VCaP (cell line): ENCODE measurements around the gene MACF1.

ENCODE experiments used
- H3K27ac ChIP-seq: fragments of 450-650 bp; 2 replicates; pipeline ENCODE4 v1.5.1; 2017
- CTCF ChIP-seq: fragments of 450-650 bp; conservative IDR thresholded peaks from 2 replicates; pipeline ENCODE4 v1.5.1; 2017; ENCODE audit warnings: mild to moderate bottlenecking, moderate library complexity

Gene MACF1

DNA sequence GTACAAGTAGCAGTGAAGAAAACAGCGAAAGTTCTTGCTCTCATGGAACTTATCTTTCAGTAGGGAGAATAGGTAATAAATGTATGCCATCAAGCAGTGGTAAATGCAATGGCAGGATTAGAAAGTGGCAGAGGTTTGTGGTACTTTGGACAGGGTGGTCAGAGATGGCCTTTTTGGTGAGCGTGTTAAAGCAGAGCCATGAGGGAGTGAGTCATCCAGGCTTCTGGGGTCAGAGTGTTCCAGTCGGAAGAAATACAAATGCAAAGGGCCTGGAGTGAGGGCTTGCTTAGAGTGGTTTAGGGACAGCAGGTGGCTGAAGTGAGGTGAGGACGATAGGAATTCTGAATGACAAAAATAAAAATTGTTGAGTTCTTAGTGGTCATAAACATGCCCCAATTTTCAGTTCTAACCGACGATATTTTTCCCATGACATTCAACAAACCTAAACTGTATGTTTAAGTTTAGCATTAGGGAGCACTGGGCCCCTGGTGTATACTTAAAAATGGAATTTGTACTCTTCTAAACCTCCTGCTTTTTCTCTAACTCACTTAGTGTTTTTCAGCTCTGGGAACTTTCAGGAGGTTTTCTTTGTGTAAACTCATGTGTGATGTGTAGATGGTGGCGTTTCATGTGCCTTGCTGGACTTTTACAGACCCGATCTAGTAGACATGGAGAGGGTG, 78.2 kb downstream of the MACF1 start:
- no peak overlapping the region for H3K27ac ChIP-seq
- no peak for TF ChIP-seq CTCF

DNA sequence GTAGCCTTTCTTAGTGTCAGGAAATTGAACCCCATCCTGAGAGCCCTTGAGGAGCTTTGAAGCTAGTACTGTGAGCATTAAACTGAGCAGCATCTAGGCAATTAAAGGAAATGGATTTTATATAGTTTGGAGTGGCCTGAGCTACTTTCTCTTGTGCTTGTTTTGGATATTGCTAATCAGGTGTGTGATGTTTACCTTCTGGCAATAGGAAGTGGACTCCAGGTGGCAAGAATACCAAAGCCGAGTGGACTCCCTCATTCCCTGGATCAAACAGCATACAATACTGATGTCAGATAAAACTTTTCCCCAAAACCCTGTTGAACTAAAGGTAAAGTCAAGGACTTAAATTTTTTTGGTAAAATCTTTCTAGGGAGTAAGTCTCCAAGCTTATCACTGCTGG, 79.4 kb downstream of the MACF1 start:
- TF ChIP-seq CTCF, result no peak
- H3K27ac ChIP-seq, result no peak overlapping the region

DNA sequence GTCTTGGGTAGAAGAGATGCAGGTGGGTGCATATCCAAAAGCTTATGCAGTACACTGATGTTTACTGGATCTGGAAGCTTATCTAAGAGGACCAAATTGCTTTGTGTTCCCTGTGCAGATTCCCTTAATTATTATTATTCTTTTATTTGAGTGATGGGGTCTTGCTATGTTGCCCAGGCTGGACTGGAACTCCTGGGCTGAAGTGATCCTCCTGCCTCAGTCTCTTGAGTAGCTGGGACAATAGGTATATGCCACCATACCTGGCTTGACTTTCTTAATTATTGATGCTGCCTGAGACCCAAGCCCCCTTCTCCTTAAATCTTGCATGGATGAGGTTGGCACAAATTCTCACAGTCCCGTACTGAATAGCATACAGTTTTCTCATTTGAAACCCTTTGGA, 83.0 kb downstream of the MACF1 start:
- no peak overlapping the region for H3K27ac ChIP-seq
- no peak for TF ChIP-seq CTCF

DNA sequence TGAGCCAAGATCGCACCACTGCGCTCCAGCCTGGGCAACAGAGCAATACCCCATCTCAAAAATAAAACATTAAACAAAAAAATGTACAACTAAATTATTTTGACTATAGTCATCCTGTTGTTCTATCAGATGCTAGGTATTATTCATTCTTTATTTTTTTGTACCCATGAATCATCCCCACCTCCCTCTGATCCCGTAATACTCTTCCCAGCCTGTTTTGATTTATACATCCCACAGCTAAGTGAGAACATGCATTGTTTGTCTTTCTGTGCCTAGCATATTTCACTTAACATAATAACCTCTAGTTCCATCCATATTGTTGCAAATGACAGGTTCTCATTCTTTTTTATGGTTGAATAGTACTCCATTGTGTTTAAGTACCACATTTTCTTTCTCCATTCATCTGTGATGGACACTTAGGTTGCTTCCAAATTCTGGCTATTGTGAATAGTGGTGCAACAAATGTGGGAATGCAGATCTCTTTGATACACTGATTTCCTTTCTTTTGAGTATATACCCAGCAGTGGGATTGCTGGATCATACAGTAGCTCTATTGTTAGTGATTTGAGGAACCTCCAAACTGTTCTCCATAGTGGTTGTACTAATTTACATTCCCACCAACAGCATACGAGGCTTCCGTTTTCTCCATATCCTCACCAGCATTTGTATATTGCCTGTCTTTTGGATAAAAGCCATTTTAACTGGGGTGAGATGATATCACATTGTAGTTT, 84.4 kb downstream of the MACF1 start:
- H3K27ac ChIP-seq, result no peak overlapping the region
- no peak for TF ChIP-seq CTCF

GRCh38 chr1:39292401-39292800, 87.9 kb downstream of the MACF1 start:
- TF ChIP-seq CTCF, result no peak
- no peak overlapping the region for H3K27ac ChIP-seq

GRCh38 chr1:39293375-39294070, 89.0 kb downstream of the MACF1 start:
- no peak overlapping the region for H3K27ac ChIP-seq
- no peak for TF ChIP-seq CTCF

- no peak for TF ChIP-seq CTCF
- no peak overlapping the region for H3K27ac ChIP-seq
Observed at GRCh38 chr1:39294531-39294930, 90.0 kb downstream of the MACF1 start.
